Measurements from ENCODE around the gene GJB5. TPM values are rescaled to one million over a fixed set of nuclear protein-coding genes. Genes with fewer than 3 reads are reported as not detected.
"Not testable (repeated sequence)": the region's sequence is repeated elsewhere in the genome, so short reads cannot be mapped to it uniquely, and the experiment has no call there.

GJB5 gene
- total RNA-seq = not detected
- long read RNA-seq = 0 reads

DNA sequence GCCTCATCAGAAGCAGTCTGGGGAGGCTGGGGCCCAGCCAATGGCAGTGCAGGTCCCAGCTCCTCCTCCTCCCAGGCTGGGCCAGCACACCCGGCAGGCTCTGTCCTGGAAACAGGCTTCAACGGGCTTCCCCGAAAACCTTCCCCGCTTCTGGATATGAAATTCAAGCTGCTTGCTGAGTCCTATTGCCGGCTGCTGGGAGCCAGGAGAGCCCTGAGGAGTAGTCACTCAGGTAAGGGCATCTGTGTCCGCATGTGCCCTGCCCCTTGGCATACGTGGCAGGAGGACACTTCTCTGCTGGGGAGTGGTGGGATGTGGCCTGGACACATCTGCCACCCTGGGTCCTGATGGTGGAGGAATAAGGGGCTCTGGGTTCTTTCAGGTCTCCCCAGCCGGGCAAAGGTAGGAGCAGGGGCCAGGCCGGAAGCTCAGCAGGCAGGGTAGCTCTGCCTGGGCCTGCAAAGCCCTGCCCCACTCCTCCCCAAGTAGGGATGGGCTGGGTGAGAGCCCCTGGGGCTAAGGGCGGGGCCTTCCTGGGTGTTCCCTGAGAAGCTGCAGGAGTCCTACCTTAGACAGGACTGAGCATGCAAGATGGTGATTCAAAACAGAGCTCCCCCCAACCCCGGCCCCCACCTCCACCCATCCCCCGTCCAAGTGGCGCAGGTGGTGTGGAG, at the start of gene GJB5:
Gene GJB5, plus strand, starts transcription at position 84 of the 674 bp plus-strand sequence. CDS start 2,284 bp downstream, outside the sequence.
- no peak for DNase-seq (ENCODE audit: low spot score)
- intact Hi-C loops (cut with DNase I) = no loop called here

DNA sequence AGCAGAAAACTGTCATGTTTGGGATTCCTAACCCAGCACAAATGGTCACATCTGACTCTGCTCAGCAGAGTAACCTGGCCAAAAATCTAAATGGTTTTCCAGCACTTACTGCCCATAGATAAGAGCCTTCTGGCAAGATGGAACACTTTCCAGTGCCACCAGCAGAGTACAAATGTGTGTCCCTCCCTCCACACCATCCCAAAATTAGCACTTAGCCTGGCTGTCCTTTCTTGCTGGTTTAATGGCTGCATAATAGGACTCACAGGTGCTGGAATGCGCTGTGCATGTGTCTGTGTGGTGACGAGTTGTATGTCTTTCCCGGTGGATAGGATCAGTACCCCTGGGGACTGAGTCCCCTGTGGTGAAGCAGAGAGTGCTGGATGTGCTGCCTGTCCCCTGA, 49.8 kb upstream of the GJB5 start:
- no peak for DNase-seq (ENCODE audit: low spot score)
- intact Hi-C loops (cut with DNase I) = no loop called here

DNA sequence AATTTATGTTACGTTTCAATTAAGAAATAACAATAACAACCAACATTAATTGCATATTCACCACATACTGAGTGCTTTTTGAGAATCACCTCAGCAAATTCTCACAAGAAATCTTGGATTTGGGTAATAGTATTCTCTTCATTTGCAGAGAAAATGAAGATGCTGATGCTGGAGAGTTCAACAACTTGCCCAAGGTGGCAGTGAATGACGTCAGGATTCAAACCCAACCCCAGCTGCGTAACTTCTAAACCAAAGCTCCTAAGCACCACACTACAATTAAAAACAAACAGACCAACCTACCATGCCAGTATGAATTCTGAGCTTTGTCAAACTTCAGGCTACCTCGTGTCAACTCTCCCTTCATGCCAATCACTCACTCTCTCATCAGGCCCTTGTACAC, 46.7 kb upstream of the GJB5 start:
- intact Hi-C loops (cut with DNase I) = no loop called here

DNA sequence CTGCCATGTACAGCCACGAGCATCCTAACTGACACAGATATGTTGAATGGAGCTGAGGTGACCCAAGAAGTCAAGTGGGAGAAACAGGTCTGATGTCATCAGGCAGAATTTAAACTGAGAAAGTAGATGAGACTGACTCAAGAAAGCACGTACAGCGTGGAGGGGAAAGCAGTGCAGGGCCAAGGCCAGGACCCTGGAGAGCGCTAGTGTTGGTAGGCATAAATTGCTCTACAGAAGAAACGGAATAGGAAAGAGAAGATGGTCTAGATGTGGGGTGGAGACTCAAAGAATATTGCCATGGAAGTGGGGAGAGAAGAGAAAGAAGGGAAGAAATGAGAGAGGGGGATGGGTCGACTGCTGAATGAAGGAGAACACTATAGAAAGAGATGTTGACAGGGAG, 45.3 kb upstream of the GJB5 start:
- intact Hi-C loops (cut with DNase I) = no loop called here

More for the DNA sequence above, 46.7 kb upstream of the GJB5 start:
- DNase-seq (ENCODE audit: low spot score) = no peak

DNA sequence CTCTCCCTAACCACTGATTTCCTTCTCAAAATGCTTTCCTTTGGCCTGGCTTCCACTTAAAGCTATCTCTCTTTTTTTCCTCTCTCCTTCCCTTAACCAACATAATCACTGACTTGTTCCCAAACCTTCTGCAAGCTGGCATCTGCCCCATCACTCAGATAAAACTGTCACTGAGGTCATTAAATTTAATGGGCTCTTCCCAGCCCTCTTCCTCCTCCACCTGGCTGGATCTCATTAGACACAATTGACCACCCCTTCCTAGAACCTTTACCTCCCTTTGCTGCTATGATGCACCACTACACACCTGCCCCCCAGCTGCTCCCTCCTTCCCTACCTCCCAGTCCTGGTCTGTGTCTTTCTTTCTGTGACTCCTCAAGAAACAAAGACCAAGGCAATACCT, 44.0 kb upstream of the GJB5 start:
- DNase-seq (ENCODE audit: low spot score) = no peak
- intact Hi-C loops (cut with DNase I) = no loop called here

More for the DNA sequence above, 45.3 kb upstream of the GJB5 start:
- no peak for DNase-seq (ENCODE audit: low spot score)

DNA sequence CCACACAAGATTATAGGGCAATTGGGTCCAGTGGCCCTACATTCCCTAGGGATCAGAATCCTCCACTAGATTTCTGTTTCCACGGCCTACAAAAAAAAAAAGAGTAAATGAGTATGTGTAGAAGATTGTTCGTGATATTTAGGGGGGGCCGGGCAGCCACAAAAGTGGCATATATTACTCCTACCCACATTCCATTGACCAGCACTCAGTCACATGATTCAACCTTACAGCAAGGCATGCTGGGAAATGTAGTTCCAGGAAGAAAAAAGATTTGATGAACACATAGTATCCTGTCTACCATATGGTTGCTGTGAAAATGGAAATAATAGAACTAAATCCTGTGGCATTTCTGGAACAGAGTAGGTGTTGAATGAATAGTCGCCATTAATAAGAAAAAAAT, 43.4 kb upstream of the GJB5 start:
- no peak for DNase-seq (ENCODE audit: low spot score)
- intact Hi-C loops (cut with DNase I) = no loop called here

DNA sequence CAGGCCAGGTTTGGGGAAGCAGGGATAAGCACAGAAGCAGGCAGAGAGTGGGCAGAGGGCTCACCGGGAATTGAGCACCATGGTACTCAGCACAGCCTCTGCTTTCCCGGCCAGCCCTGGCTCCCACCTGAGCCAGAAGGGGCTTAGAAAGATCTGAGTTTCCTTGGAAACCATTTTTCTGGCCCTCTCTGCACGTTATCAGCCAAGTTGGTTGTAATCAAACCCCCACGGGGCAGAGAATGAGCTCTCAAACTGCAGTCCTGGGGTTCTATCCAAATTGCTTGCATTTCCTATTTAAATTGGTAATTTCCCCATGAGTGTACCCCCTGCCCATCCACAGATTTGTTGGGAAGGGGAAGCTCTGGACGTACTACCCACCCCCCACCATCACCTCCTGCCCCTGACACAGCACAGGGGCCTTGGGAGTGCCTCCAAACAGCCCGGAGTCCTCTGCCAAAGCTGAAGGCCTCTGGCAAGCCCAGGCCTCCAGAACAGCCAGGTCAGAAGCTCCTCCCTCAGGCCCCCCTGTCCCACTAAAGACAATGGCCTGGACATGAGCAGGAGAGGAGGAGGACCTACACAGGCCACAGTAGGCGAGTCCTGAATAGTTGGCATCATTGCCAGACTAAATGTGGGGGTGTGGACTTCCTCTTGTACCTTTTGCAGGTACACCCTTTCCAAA, 42.7 kb upstream of the GJB5 start:
- DNase-seq (ENCODE audit: low spot score) = no peak

DNA sequence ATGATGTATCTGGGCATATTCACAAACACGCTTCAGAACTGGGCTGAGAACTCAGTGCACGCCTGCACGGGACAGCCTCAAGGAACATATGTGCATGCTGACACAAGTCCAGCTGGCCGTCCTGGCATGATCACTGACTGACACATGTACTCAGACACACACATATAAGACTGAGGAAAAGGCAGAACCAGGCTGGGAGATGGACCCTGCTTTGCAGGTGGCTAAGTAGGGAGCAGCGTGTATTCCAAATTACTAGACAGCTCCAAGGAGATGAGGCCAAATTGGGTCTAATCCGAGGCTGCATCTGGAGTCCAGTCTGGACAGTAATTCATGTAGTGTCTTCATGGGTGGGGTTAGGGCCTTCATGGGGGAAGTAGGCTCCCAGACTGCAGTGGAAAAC, 41.4 kb upstream of the GJB5 start:
- intact Hi-C loops (cut with DNase I) = no loop called here
- DNase-seq (ENCODE audit: low spot score) = no peak

More for the DNA sequence above, 42.7 kb upstream of the GJB5 start:
- intact Hi-C loops (cut with DNase I) = no loop called here

DNA sequence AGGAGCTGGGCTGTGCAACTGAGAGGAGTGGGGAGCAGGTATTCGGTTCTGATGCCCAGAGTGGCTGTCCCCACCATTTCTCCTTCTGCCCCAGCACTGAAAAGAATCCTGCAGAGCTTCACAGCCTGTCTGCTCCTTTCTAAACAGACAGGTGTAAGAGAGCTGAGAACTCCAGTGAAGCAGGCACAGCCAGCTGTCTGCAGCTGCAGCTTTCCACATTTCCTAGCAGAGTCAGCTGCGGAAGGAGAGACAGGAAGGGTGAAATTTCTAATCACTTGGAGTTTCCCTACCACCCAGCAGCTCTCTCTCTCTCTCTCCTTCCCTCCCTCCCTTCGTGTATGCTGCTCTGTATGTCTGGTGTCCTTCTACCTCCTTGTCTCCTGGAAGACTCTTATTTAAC, 40.5 kb upstream of the GJB5 start:
- no peak for DNase-seq (ENCODE audit: low spot score)
- intact Hi-C loops (cut with DNase I) = no loop called here

DNA sequence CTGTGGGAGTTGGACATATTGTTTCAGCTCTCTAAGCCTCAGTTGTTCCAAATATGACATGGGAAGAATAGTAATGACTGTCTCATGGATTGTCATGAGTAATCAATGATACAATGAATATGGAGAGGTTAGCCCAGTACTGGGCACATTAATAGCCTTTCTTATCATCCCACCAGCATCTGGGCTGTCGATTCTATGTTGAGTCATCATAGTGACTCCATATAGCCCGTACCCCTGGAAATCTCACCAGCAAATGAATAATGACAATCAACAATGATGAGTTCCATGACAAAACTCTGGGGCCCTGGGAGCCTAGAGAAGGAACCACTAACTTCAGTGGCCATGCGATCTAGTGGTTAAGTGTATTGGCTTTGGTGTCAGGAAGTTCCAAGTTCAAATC, 39.7 kb upstream of the GJB5 start:
- peak; percentile 14 for DNase-seq (ENCODE audit: low spot score)
- intact Hi-C loops (cut with DNase I) = no loop called here

DNA sequence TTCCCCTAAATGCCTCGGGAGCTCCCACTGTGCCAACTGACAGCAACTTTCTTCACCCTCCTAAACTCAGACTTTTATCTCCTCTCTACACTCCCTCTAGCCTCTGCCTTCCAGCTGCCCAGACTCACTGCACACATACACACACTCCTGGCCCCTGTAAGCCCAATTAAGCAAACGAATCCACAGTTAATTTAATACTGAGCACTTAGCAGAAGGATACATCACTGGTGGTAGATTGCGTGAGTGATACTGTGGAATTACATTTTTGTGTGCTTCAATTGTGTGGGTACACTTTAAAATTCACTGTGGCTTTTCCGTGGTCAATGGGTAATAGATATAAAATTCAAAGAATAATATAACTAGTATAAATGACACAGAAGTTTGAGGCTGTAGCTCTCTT, 33.6 kb upstream of the GJB5 start:
- DNase-seq (ENCODE audit: low spot score) = no peak

DNA sequence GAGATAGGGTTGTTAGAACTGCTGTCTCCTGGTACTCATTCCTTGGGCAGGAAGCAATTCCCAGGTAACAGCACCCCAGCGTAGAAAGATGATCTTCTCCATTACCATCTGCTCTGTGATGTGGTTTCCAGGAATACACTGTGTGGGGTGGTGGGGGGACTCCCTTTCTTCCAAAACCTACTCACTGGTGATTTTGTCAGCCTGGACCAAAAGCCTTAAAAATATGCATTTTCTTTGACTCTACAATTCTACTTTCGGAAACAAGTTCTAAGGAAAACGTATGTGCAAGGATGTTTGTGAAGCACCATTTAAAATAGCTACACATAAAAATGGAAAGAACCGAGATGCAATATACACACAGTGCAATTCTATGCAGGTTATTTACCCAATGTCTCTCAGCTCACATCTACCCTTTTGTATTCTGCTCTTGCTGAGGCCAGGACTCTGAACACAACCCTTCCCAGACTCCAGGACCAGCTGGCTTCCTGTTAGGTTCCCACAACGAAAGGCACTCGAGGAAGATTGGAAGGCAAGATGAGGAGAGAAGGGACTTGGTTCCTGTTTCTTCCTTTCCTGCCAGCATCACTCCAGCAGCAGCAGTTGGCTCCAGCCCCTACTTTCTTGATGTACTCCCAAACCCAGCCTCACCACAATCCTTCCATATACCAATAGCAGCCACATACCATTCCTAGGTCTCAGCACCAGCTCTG, 33.0 kb upstream of the GJB5 start:
- intact Hi-C loops (cut with DNase I) = no loop called here
- DNase-seq (ENCODE audit: low spot score) = peak; percentile 24

More for the DNA sequence above, 33.6 kb upstream of the GJB5 start:
- intact Hi-C loops (cut with DNase I) = no loop called here

DNA sequence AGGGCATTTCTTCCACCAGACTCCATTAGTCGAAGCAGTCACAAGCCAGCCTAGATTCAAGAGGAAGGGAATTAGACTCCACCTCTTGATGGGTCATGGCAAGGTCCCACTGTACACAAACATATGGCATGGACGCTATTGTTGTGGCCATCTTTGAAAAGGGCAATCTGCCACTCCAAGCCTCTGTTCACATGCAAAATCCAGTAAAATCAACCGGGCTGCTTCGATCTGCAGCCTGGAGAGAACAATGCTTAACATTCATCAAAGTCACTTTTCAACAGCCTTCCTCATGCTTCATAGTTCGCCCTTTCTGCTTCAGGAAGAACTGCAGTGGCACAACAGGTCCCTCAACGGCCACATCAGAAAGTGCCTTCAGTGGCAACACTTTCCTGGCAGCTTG, 28.0 kb upstream of the GJB5 start:
- intact Hi-C loops (cut with DNase I) = no loop called here
- no peak for DNase-seq (ENCODE audit: low spot score)

DNA sequence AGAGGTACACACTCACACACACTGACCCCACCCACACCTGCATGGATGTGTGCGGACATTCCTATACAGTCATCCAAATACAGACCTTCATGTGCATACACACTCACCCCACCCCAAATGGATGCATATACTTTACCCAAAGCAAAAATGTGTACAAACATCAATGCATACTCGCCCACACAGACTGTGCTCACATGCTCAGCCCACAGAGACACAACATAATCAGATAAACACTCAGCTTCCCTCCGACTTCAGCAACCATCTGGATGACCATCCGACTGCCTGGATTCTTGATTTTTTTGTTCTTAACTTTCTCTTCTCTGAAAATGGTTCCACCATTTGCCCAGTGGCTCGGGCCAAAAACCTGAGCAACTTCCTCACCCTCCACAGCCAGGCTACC, 24.4 kb upstream of the GJB5 start:
- no peak for DNase-seq (ENCODE audit: low spot score)
- intact Hi-C loops (cut with DNase I) = no loop called here

DNA sequence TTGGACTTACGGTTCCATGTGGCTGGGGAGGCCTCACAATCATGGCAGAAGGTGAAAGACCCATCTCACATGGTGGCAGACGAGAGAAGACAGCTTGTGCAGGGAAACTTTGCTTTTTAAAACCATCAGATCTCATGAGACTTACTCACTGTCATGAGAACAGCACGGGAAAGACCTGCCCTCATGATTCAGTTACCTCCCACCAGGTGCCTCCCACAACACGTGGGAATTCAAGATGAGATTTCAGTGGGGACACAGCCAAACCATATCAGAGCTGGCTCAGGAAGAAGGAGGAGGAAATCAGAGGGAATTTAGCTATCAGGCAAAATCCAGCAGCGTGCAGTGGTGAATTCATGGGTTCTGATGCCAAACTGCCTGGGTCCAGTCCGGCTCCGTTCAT, 22.0 kb upstream of the GJB5 start:
- DNase-seq (ENCODE audit: low spot score); intact Hi-C loops (cut with DNase I): not testable (repeated sequence)

DNA sequence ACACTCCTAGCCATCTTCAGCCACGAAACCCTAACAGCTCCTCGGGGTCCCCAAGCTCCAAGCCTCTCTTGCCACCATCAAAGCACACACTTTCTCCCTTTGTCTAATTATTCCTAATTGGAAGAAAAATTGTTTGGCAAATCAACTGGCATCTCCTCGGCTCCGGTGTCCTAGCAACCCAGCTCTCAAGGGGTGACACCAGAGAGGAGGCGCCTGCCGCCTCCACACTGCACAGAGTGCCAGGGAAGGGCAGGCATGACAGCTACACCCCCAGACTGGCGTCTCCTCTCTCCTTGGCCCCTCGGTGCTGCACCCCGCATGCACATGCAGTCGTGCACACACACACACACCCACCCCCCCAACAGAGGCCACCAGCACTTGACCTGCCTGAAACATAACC, 18.2 kb upstream of the GJB5 start:
- intact Hi-C loops (cut with DNase I) = no loop called here
- DNase-seq (ENCODE audit: low spot score) = no peak

DNA sequence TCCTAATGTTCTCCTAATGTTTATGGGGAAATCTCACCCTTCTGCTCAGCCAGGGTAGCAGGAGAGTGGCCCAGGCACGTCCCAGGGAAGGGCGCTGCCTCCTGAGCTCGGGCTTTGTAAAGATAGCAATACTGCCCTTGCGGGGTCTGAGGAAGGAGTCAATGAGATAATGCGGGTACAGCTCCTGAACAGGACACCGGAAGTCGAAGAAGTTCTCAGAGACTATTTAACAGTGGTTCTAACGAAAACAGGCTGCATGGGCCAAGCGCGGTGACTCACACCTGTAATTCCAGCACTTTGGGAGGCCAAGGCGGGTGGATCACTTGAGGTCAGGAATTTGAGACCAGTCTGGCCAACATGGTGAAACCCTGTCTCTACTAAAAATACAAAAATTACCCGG, 17.6 kb upstream of the GJB5 start:
- DNase-seq (ENCODE audit: low spot score); intact Hi-C loops (cut with DNase I): not testable (repeated sequence)

DNA sequence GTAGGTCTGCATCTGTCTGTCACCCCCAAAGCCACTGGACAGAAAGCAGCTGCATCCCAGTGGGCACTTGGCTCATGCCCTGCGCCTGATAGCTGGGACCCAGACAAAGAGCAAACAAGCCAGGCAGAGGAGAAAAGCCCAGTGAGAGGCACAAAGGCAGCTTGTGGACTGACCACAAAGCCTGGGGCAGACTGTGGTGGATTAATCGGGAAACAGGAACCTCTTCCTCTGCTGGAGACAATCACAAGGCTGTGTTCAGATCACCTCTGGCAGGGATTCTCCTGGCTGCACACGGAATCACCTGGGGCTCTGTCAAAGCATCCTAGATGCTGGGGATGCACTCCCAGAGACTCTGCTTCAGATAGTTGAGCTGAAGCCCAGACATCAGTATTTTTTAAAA, 15.2 kb upstream of the GJB5 start:
- intact Hi-C loops (cut with DNase I) = loop anchor here (5.0 kb wide), 2 partner anchors 627 to 1107 kb away; no protein-coding TSS in a partner anchor
- DNase-seq (ENCODE audit: low spot score) = no peak

DNA sequence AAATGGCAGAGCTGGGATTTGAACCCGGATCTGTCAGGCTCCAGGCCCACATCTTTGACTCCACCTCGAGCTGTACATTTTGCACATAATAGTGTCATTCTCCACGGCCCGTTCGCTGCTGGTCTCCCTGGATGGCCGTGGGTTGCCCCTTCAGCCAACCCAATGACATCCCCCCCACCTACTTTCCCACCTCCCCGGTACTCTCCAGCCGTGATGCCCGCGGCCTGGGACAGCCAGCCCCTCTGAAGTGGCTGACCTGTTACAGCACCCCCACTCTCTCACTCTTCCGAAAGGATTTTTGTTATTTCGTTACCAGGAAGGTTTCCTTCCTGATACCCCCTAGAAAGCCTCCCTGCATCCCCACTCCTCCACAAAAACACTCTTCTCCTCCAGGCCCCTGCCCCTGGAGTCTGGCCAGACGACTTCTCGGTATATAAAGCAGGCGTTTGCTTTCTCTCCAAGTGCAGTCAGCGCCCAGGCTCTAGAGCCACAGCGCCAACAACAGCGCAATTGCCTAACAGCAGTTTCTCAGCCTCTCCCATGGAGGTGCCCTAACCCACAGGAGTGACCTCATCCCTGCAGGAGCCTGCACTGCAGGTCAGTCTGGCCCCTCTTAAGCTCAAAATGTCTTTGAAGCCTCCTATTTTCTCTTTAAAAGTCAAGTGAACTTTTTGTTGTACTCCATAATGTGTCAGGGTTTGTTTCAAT, 14.5 kb upstream of the GJB5 start:
- intact Hi-C loops (cut with DNase I) = loop anchor here (5.0 kb wide), 2 partner anchors 628 to 1108 kb away; no protein-coding TSS in a partner anchor
- no peak for DNase-seq (ENCODE audit: low spot score)

Measured in cardiac septum (tissue), 1 donor.